Islet precursor cell (in vitro differentiated cells): ENCODE measurements around the gene LYRM2.

ENCODE experiments used
- DNase-seq: peaks from one replicate; pipeline ENCODE4 v3.0.0-alpha.2; 2018

Gene LYRM2

GRCh38 chr6:89553431-89553830 lies 85.1 kb downstream of the LYRM2 start:
- no peak for DNase-seq

- DNase-seq = no peak
These were observed 91.3 kb downstream of the LYRM2 start for GRCh38 chr6:89547281-89547680.

GRCh38 chr6:89542866-89543265 lies 95.7 kb downstream of the LYRM2 start:
- DNase-seq = no peak

- DNase-seq = no peak
These were observed 96.3 kb downstream of the LYRM2 start for GRCh38 chr6:89542081-89542857.

GRCh38 chr6:89539779-89540178 lies 98.8 kb downstream of the LYRM2 start:
- no peak for DNase-seq

- DNase-seq = no peak
These were observed 102.3 kb downstream of the LYRM2 start for GRCh38 chr6:89536231-89536630.

- no peak for DNase-seq
These were observed 107.6 kb downstream of the LYRM2 start for GRCh38 chr6:89530982-89531381.

- no peak for DNase-seq
These were observed 109.7 kb downstream of the LYRM2 start for GRCh38 chr6:89528866-89529265.

- DNase-seq = no peak
These were observed 110.9 kb downstream of the LYRM2 start for GRCh38 chr6:89527634-89528033.

GRCh38 chr6:89526563-89526869 lies 112.0 kb downstream of the LYRM2 start:
- no peak for DNase-seq

GRCh38 chr6:89525786-89526562 lies 112.6 kb downstream of the LYRM2 start:
- no peak for DNase-seq

- DNase-seq = peak; percentile 82
These were observed 115.8 kb downstream of the LYRM2 start for GRCh38 chr6:89522778-89523177.

GRCh38 chr6:89520736-89521135 lies 117.8 kb downstream of the LYRM2 start:
- DNase-seq = no peak

- DNase-seq = no peak
These were observed 120.0 kb downstream of the LYRM2 start for GRCh38 chr6:89518352-89519055.
